Muscle of leg (tissue), 11 donors: ENCODE measurements around the gene FSTL4. TPM values are rescaled to one million over a fixed set of nuclear protein-coding genes. Genes with fewer than 3 reads are reported as not detected.

ENCODE experiments used
- DNase-seq: peaks from one replicate; pipeline ENCODE4 v3.0.0; 2013
- H3K27ac ChIP-seq: one replicate; pipeline ENCODE4 v1.5.1; 2013; ENCODE audit warnings: mild to moderate bottlenecking, low read length, control low read depth
- H3K27me3 ChIP-seq: one replicate; pipeline ENCODE4 v1.6.1; 2013; ENCODE audit warnings: low read length; ENCODE audit not compliant: control insufficient read depth, insufficient read depth
- H3K36me3 ChIP-seq: one replicate; pipeline ENCODE4 v1.6.1; 2013; ENCODE audit warnings: low read length; ENCODE audit not compliant: control insufficient read depth, insufficient read depth
- H3K4me1 ChIP-seq: one replicate; pipeline ENCODE4 v1.6.1; 2013; ENCODE audit warnings: low read length; ENCODE audit not compliant: control insufficient read depth, insufficient read depth
- H3K4me3 ChIP-seq: one replicate; pipeline ENCODE4 v1.5.1; 2013; ENCODE audit warnings: low read length, control low read depth
- H3K9me3 ChIP-seq: replicated peaks from 2 replicates; pipeline ENCODE4 v1.6.1; 2013; ENCODE audit warnings: low read depth, low read length; ENCODE audit not compliant: control insufficient read depth
- WGBS: methylation state at CpG from one replicate; pipeline ENCODE4 v1.1.5; 2013; ENCODE audit warnings: missing lambda C conversion rate; ENCODE audit not compliant: insufficient coverage; 5-methylcytosine and 5-hydroxymethylcytosine counted together
- polyA plus RNA-seq, 8 donors: library from polyadenylated mRNA; unstranded; fragments of 120-200 nt; gene quantifications; one replicate each; pipeline versions ENCODE4 v1.2.1 to v1.2.3, GENCODE V29; 2013; ENCODE audit warnings: inconsistent platforms in 1 of 8, low replicate concordance in 1 of 8; ENCODE audit not compliant: insufficient read length in 8 of 8, insufficient read depth in 1 of 8
- total RNA-seq: library from RNA; stranded (reverse); fragments of 120-200 nt; gene quantifications from one replicate; pipeline ENCODE4 v1.2.4, GENCODE V29; 2013

FSTL4 gene
- total and polyA plus RNA-seq, 9 donors = 0.68 to 1.8 (median 1.3) TPM

- no peaks in the 10 kb centered on the region for H3K36me3 ChIP-seq
- H3K4me3 ChIP-seq = no peak overlapping the region
- no peaks in the 10 kb centered on the region for H3K9me3 ChIP-seq
- peaks cover 4% of the 10 kb centered on the region for H3K27me3 ChIP-seq
- no peak for DNase-seq
- no peak overlapping the region for H3K27ac ChIP-seq
- 78% methylated on average over 4 of the region's 5 CpGs for WGBS
- H3K4me1 ChIP-seq = peaks cover 3% of the 10 kb centered on the region
Observed at GRCh38 chr5:133461796-133462516, 150.4 kb downstream of the FSTL4 start.

- peaks cover 2% of the 10 kb centered on the region for H3K4me1 ChIP-seq
- no peak for DNase-seq
- H3K36me3 ChIP-seq = no peaks in the 10 kb centered on the region
- no peak overlapping the region for H3K27ac ChIP-seq
- no peak overlapping the region for H3K4me3 ChIP-seq
- H3K9me3 ChIP-seq = no peaks in the 10 kb centered on the region
- 58% methylated on average over 12 of the region's 12 CpGs for WGBS
- peaks cover under 1% of the 10 kb centered on the region for H3K27me3 ChIP-seq
Observed at GRCh38 chr5:133460172-133460758, 152.1 kb downstream of the FSTL4 start.

GRCh38 chr5:133459474-133460160, 152.7 kb downstream of the FSTL4 start:
- no peaks in the 10 kb centered on the region for H3K36me3 ChIP-seq
- DNase-seq = no peak
- no peaks in the 10 kb centered on the region for H3K9me3 ChIP-seq
- 71% methylated on average over 2 of the region's 7 CpGs for WGBS
- H3K27ac ChIP-seq = no peak overlapping the region
- peaks cover 2% of the 10 kb centered on the region for H3K4me1 ChIP-seq
- H3K4me3 ChIP-seq = no peak overlapping the region
- H3K27me3 ChIP-seq = no peaks in the 10 kb centered on the region

- no peak for DNase-seq
- peaks cover 9% of the 10 kb centered on the region for H3K4me1 ChIP-seq
- no peak overlapping the region for H3K27ac ChIP-seq
- WGBS = 100% methylated on average over 1 of the region's 2 CpGs
- peaks cover 3% of the 10 kb centered on the region for H3K27me3 ChIP-seq
- no peaks in the 10 kb centered on the region for H3K36me3 ChIP-seq
- H3K9me3 ChIP-seq = no peaks in the 10 kb centered on the region
- no peak overlapping the region for H3K4me3 ChIP-seq
Observed at GRCh38 chr5:133458435-133458834, 153.9 kb downstream of the FSTL4 start.

- Histone ChIP-seq H3K27ac (no peak overlapping the region), H3K4me1 (peaks cover 11% of the 10 kb centered on the region)
Observed at GRCh38 chr5:133457439-133458355, 154.6 kb downstream of the FSTL4 start.

GRCh38 chr5:133456933-133457402, 155.4 kb downstream of the FSTL4 start:
- H3K36me3 ChIP-seq = no peaks in the 10 kb centered on the region
- no peak for DNase-seq
- peaks cover 16% of the 10 kb centered on the region for H3K4me1 ChIP-seq
- H3K4me3 ChIP-seq = no peak overlapping the region
- H3K27me3 ChIP-seq = peaks cover 3% of the 10 kb centered on the region
- 62% methylated on average over 3 of the region's 4 CpGs for WGBS
- H3K27ac ChIP-seq = no peak overlapping the region
- no peaks in the 10 kb centered on the region for H3K9me3 ChIP-seq

More at GRCh38 chr5:133457439-133458355, 154.6 kb downstream of the FSTL4 start:
- Histone ChIP-seq H3K27me3 (peaks cover 3% of the 10 kb centered on the region), H3K4me3 (no peak overlapping the region), H3K36me3 (no peaks in the 10 kb centered on the region), H3K9me3 (no peaks in the 10 kb centered on the region)
- WGBS = 70% methylated on average over 3 of the region's 12 CpGs
- no peak for DNase-seq

- peaks cover 25% of the 10 kb centered on the region for H3K4me1 ChIP-seq
- H3K27me3 ChIP-seq = peaks cover 8% of the 10 kb centered on the region
- no peak overlapping the region for H3K4me3 ChIP-seq
- H3K9me3 ChIP-seq = no peaks in the 10 kb centered on the region
- no peak overlapping the region for H3K27ac ChIP-seq
- DNase-seq = no peak
- H3K36me3 ChIP-seq = no peaks in the 10 kb centered on the region
- 73% methylated on average over 3 of the region's 5 CpGs for WGBS
Observed at GRCh38 chr5:133455676-133456075, 156.7 kb downstream of the FSTL4 start.

GRCh38 chr5:133454442-133454841, 157.9 kb downstream of the FSTL4 start:
- no peaks in the 10 kb centered on the region for H3K36me3 ChIP-seq
- no peak overlapping the region for H3K27ac ChIP-seq
- 85% methylated on average over 7 of the region's 9 CpGs for WGBS
- no peaks in the 10 kb centered on the region for H3K9me3 ChIP-seq
- H3K4me3 ChIP-seq = no peak overlapping the region
- peaks cover 36% of the 10 kb centered on the region for H3K4me1 ChIP-seq
- H3K27me3 ChIP-seq = peaks cover 8% of the 10 kb centered on the region
- DNase-seq = no peak

GRCh38 chr5:133453831-133454230, 158.5 kb downstream of the FSTL4 start:
- H3K27me3 ChIP-seq = peaks cover 8% of the 10 kb centered on the region
- H3K27ac ChIP-seq = peak overlapping the region; percentile 47
- H3K4me3 ChIP-seq = no peak overlapping the region
- DNase-seq = peak; percentile 13
- WGBS = no CpG with 5 or more reads among the region's 2 CpGs
- no peaks in the 10 kb centered on the region for H3K36me3 ChIP-seq
- H3K9me3 ChIP-seq = no peaks in the 10 kb centered on the region
- peaks cover 38% of the 10 kb centered on the region for H3K4me1 ChIP-seq
